OCI-LY7 (cell line): ENCODE results near the gene SEMA3F. TPM values are rescaled to one million over a fixed set of nuclear protein-coding genes. Genes with fewer than 3 reads are reported as not detected.

Source experiments
- BruUV-seq: library from RNA; stranded (reverse); fragments of 400-500 nt; replicated peaks from 2 replicates; lab custom pipeline; 2021; lab: Mats Ljungman, UMichigan
- CTCF ChIA-PET: fragments of 300-600 bp; sonication (Branson Sonifier 250); formaldehyde crosslinking; loops from one replicate; lab custom pipeline; 2022; ENCODE audit warnings: antibody characterized with exemption; ENCODE audit not compliant: unreplicated experiment; lab: Charles Lee
- POLR2A ChIA-PET: fragments of 300-600 bp; sonication (Branson Sonifier 250); formaldehyde crosslinking; loops from one replicate; lab custom pipeline; 2022; ENCODE audit warnings: antibody characterized with exemption; lab: Charles Lee
- DNase-seq: peaks from one replicate; pipeline ENCODE4 v3.0.0-alpha.2; 2015; ENCODE audit warnings: low spot score
- H2AFZ ChIP-seq: fragments of 200-600 bp; sonication (generic), shearing (Covaris generic); 2 replicates; pipeline ENCODE4 v1.6.1; 2014; ENCODE audit warnings: mild to moderate bottlenecking, antibody characterized with exemption, low read length, moderate library complexity
- H3K27ac ChIP-seq: fragments of 200-600 bp; sonication (generic); 2 replicates; pipeline ENCODE4 v1.5.1; 2014; ENCODE audit warnings: mixed run types, low read depth, mild to moderate bottlenecking, moderate library complexity, low read length, inconsistent platforms; ENCODE audit not compliant: poor library complexity, severe bottlenecking
- H3K36me3 ChIP-seq: fragments of 200-600 bp; sonication (generic); 2 replicates; pipeline ENCODE4 v1.6.1; 2014; ENCODE audit warnings: mild to moderate bottlenecking, antibody characterized with exemption, low read length, moderate library complexity, mixed read lengths; ENCODE audit not compliant: insufficient read depth
- H3K4me1 ChIP-seq: fragments of 200-600 bp; sonication (generic); 2 replicates; pipeline ENCODE4 v1.5.1; 2014; ENCODE audit warnings: mild to moderate bottlenecking, low read length; ENCODE audit not compliant: insufficient read depth, poor library complexity, severe bottlenecking
- H3K4me2 ChIP-seq: fragments of 200-600 bp; sonication (generic); 2 replicates; pipeline ENCODE4 v1.6.1; 2014; ENCODE audit warnings: mild to moderate bottlenecking, low read length
- H3K4me3 ChIP-seq: fragments of 200-600 bp; sonication (generic); 2 replicates; pipeline ENCODE4 v1.5.1; 2014; ENCODE audit warnings: mild to moderate bottlenecking, low read depth, low read length; ENCODE audit not compliant: poor library complexity, severe bottlenecking
- H3K79me2 ChIP-seq: fragments of 200-600 bp; sonication (generic); 2 replicates; pipeline ENCODE4 v1.6.1; 2016; ENCODE audit warnings: low read depth, mild to moderate bottlenecking, low read length, moderate library complexity, mixed read lengths; ENCODE audit not compliant: insufficient read depth
- H3K9me2 ChIP-seq: fragments of 200-600 bp; sonication (generic); 2 replicates; pipeline ENCODE4 v1.6.1; 2016; ENCODE audit warnings: mild to moderate bottlenecking, low read length, mixed read lengths; ENCODE audit not compliant: insufficient read depth
- H3K9me3 ChIP-seq: fragments of 200-600 bp; sonication (generic); 2 replicates; pipeline ENCODE4 v1.6.1; 2014; ENCODE audit warnings: mild to moderate bottlenecking, mixed run types, low read length, mixed read lengths
- H4K20me1 ChIP-seq: fragments of 200-600 bp; sonication (generic); 2 replicates; pipeline ENCODE4 v1.6.1; 2014; ENCODE audit warnings: mild to moderate bottlenecking, antibody characterized with exemption, low read length, moderate library complexity, mixed read lengths; ENCODE audit not compliant: insufficient read depth
- EZH2phosphoT487 ChIP-seq: fragments of 200-600 bp; sonication (generic); IDR thresholded peaks from 2 replicates; pipeline ENCODE4 v1.6.1; 2018; ENCODE audit warnings: low read depth, borderline replicate concordance, mild to moderate bottlenecking, mixed run types, antibody characterized with exemption, low read length, moderate library complexity, mixed read lengths
- intact Hi-C: fragments of 100-400 bp; cut with micrococcal nuclease; formaldehyde crosslinking; loops from one replicate; pipeline ENCODE4 v1.10.0; 2022; ENCODE audit not compliant: unreplicated experiment
- total RNA-seq, 2 experiments: library from RNA; depleted of rRNA in 1 of 2; stranded (reverse); fragments of >200 nt in 1 of 2; shearing (Covaris generic) in 1 of 2; gene quantifications; 2 replicates each; pipeline ENCODE4 v1.2.3, GENCODE V29; 2014 to 2022
- TF ChIP-seq, protein P1 (sequence below): fragments of 200-600 bp; sonication (generic); conservative IDR thresholded peaks from 2 replicates; pipeline ENCODE4 v1.5.1; 2014; ENCODE audit warnings: mild to moderate bottlenecking, antibody characterized with exemption, low read length, moderate library complexity, mixed read lengths

Gene SEMA3F
- total RNA-seq, 2 experiments from 2014 or later = 0.84 TPM; not detected in 1

DNA sequence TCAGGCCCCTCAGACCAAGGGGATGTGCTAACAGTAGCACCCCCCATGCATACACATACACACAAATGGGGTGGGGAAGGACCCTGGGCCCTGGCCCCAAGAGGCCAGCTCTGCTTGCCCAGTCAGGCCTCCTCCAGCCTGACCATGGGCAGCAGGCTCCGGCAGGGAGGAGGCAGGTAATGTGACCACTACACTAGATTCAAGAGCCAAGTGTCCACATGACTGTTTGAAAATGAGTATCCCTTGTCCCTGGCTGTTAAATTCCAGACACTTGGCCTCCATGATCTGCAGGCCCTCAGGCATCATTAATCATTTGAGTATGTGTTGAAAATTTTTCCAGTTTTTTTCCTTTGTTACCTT is 67.0 kb downstream of the SEMA3F start:
- no peaks in the 10 kb centered on the region for H3K36me3 ChIP-seq
- BruUV-seq = no TSS peak
- ChIA-PET CTCF (interaction anchor here (0.6 to 1.2 kb wide), 3 partner anchors 24 to 155 kb away, joined by 3 to 11 read pairs (median 4); no protein-coding TSS in a partner anchor), POLR2A (interaction anchor here (0.8 kb wide), 1 partner anchor 12 kb away, joined by 4 read pairs; no protein-coding TSS in a partner anchor)
- H3K4me1 ChIP-seq = peaks cover 30% of the 10 kb centered on the region
- no peaks in the 10 kb centered on the region for H3K9me2 ChIP-seq
- H3K4me2 ChIP-seq = no peak overlapping the region
- intact Hi-C loops = loop anchor here (10.0 kb wide), 1 partner anchor 417 kb away; the partner anchor contains the start of gene INKA1
- no peaks in the 10 kb centered on the region for H3K79me2 ChIP-seq
- no peak for TF ChIP-seq EZH2phosphoT487
- TF ChIP-seq, protein P1, sequence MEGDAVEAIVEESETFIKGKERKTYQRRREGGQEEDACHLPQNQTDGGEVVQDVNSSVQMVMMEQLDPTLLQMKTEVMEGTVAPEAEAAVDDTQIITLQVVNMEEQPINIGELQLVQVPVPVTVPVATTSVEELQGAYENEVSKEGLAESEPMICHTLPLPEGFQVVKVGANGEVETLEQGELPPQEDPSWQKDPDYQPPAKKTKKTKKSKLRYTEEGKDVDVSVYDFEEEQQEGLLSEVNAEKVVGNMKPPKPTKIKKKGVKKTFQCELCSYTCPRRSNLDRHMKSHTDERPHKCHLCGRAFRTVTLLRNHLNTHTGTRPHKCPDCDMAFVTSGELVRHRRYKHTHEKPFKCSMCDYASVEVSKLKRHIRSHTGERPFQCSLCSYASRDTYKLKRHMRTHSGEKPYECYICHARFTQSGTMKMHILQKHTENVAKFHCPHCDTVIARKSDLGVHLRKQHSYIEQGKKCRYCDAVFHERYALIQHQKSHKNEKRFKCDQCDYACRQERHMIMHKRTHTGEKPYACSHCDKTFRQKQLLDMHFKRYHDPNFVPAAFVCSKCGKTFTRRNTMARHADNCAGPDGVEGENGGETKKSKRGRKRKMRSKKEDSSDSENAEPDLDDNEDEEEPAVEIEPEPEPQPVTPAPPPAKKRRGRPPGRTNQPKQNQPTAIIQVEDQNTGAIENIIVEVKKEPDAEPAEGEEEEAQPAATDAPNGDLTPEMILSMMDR = no peak
- no peak for DNase-seq
- no peak overlapping the region for H3K27ac ChIP-seq
- no peak overlapping the region for H2AFZ ChIP-seq
- no peak overlapping the region for H3K4me3 ChIP-seq
- H3K9me3 ChIP-seq = no peaks in the 10 kb centered on the region
- no peaks in the 10 kb centered on the region for H4K20me1 ChIP-seq

DNA sequence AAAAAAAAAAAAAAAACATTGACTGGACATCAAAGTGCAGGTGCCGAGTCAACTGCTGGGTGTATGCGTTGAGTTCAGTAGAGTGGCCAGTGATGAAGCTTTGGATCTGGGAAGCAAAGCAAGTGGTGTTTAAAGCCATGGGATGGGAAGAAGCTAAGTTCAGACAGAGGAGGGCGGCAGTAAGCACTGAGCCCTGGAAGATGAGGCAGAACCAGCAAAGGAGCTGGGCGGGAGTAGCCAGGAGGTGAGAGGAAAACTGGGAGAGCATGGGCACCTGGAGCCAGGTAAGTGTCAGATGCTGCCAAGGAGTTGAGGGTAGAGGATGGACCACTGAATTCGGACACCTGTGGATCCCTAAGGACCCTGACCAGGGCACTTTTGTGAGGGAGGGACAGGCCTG is 69.5 kb downstream of the SEMA3F start:
- DNase-seq = no peak
- H2AFZ ChIP-seq = no peak overlapping the region
- H3K4me1 ChIP-seq = peaks cover 48% of the 10 kb centered on the region
- POLR2A ChIA-PET = no interaction called here
- no peak overlapping the region for H3K4me2 ChIP-seq
- TF ChIP-seq, protein P1 = no peak
- no peak for TF ChIP-seq EZH2phosphoT487
- no peaks in the 10 kb centered on the region for H4K20me1 ChIP-seq
- intact Hi-C loops = loop anchor here (5.0 to 10.0 kb wide), 2 partner anchors 98 to 420 kb away; partner anchors contain the start of genes HYAL2 and INKA1
- H3K9me3 ChIP-seq = no peaks in the 10 kb centered on the region
- H3K9me2 ChIP-seq = no peaks in the 10 kb centered on the region
- H3K36me3 ChIP-seq = no peaks in the 10 kb centered on the region
- no peak overlapping the region for H3K27ac ChIP-seq
- no peak overlapping the region for H3K4me3 ChIP-seq
- no TSS peak for BruUV-seq
- CTCF ChIA-PET = interaction anchor here (2.7 kb wide), 1 partner anchor 30 kb away, joined by 23 read pairs; no protein-coding TSS in a partner anchor
- H3K79me2 ChIP-seq = no peaks in the 10 kb centered on the region

DNA sequence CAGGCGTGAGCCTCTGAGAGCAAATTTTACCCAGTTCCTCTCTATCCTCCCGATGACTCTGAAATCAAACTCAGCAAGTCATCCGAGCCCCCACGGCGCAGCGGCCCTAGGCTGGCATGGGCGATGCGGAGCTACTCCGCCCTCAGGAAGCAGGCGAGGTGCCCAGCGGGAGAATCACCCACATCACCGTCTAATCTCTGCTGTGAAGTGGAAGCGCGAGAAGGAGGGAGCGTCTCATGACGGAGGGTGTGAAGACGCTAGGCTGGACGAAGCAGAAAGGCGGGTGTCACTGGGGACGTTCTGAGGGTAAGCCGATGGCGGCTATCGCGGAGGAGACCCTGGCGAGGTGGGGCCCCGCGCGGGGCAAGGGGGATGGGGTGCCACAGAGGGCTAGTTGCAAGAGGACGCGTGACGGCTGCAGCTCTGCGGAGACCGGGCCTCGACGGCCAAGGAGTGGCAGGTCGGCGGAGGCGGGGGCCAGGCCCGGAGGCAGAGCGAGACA is 71.8 kb downstream of the SEMA3F start:
- intact Hi-C loops = loop anchor here (1.0 to 10.0 kb wide), 7 partner anchors 19 to 422 kb away; partner anchors contain the start of genes HYAL2 and INKA1
- Histone ChIP-seq H3K4me2 (peak overlapping the region; percentile 89), H3K9me3 (no peaks in the 10 kb centered on the region), H3K4me3 (peak overlapping the region; percentile 90), H3K9me2 (no peaks in the 10 kb centered on the region), H3K79me2 (no peaks in the 10 kb centered on the region), H3K4me1 (peaks cover 45% of the 10 kb centered on the region), H4K20me1 (no peaks in the 10 kb centered on the region), H3K27ac (peak overlapping the region; percentile 60), H2AFZ (peak overlapping the region; percentile 75), H3K36me3 (no peaks in the 10 kb centered on the region)
- BruUV-seq = no TSS peak
- ChIA-PET CTCF (interaction anchor here (0.6 to 3.6 kb wide), 8 partner anchors 14 to 110 kb away, joined by 3 to 23 read pairs (median 4); no protein-coding TSS in a partner anchor), POLR2A (interaction anchor here (0.7 to 1.8 kb wide), 6 partner anchors 9 to 123 kb away, joined by 3 to 8 read pairs (median 4); partner anchors contain the start of genes GNAI2 and NPRL2)
- peak; percentile 58 for DNase-seq
- TF ChIP-seq, protein P1 = no peak
- TF ChIP-seq EZH2phosphoT487 = no peak
